Epidermal melanocyte (primary cell): ENCODE results near the gene ANKRD9.

ENCODE experiments used
- DNase-seq: peaks from one replicate; pipeline ENCODE4 v3.0.0; 2011; ENCODE audit warnings: low spot score; ENCODE audit not compliant: insufficient read length

ANKRD9 gene

GRCh38 chr14:102513899-102514772, 4.6 kb upstream of the ANKRD9 start:
- DNase-seq, result no peak

- no peak for DNase-seq
Measured at GRCh38 chr14:102512793-102513300, 3.3 kb upstream of the ANKRD9 start.

- no peak for DNase-seq
Measured at GRCh38 chr14:102511538-102511937, 2.0 kb upstream of the ANKRD9 start.

- no peak for DNase-seq
Measured at GRCh38 chr14:102510616-102511520, 1.3 kb upstream of the ANKRD9 start.

- peak; percentile 79 for DNase-seq
Measured at GRCh38 chr14:102508774-102509745, 516 bp downstream of the ANKRD9 start.

- DNase-seq, result no peak
Measured at GRCh38 chr14:102508410-102508773, 1.2 kb downstream of the ANKRD9 start.

GRCh38 chr14:102507857-102508312, 1.7 kb downstream of the ANKRD9 start:
- DNase-seq, result no peak

- DNase-seq, result no peak
Measured at GRCh38 chr14:102507081-102507856, 2.3 kb downstream of the ANKRD9 start.

GRCh38 chr14:102506626-102506925, 3.0 kb downstream of the ANKRD9 start:
- no peak for DNase-seq

- no peak for DNase-seq
Measured at GRCh38 chr14:102505775-102506625, 3.6 kb downstream of the ANKRD9 start.

- DNase-seq, result no peak
Measured at GRCh38 chr14:102505000-102505619, 4.5 kb downstream of the ANKRD9 start.

GRCh38 chr14:102504328-102504999, 5.1 kb downstream of the ANKRD9 start:
- no peak for DNase-seq

GRCh38 chr14:102503641-102504327, 5.8 kb downstream of the ANKRD9 start:
- DNase-seq, result no peak

- DNase-seq, result no peak
Measured at GRCh38 chr14:102502571-102502970, 7.0 kb downstream of the ANKRD9 start.

- peak; percentile 63 for DNase-seq
Measured at GRCh38 chr14:102501751-102502315, 7.7 kb downstream of the ANKRD9 start.

- no peak for DNase-seq
Measured at GRCh38 chr14:102500713-102501112, 8.9 kb downstream of the ANKRD9 start.

GRCh38 chr14:102500158-102500662, 9.4 kb downstream of the ANKRD9 start:
- peak; percentile 48 for DNase-seq
